DND-41 (cell line): Measurements from ENCODE around the gene KLK2.

Source experiments
- ATAC-seq: fragments of 200-7000 bp; cut with Tn5 transposase; 3 replicates; pipeline ENCODE4 v1.9.1; 2021; ENCODE audit warnings: low read depth; ENCODE audit not compliant: insufficient read depth
- DNase-seq: peaks from one replicate; pipeline ENCODE4 v3.0.0-alpha.2; 2020
- H2AFZ ChIP-seq: 2 replicates; pipeline ENCODE4 v1.6.0; 2012; ENCODE audit warnings: low read depth, low read length
- H3K27ac ChIP-seq: 2 replicates; pipeline ENCODE4 v1.5.1; 2012; ENCODE audit warnings: low read length, inconsistent platforms
- H3K27me3 ChIP-seq: fragments of 200-600 bp; sonication (generic); 2 replicates; pipeline ENCODE4 v1.6.0; 2012; ENCODE audit warnings: low read length, mild to moderate bottlenecking, inconsistent platforms; ENCODE audit not compliant: insufficient read depth, poor library complexity
- H3K36me3 ChIP-seq: 2 replicates; pipeline ENCODE4 v1.5.1; 2012; ENCODE audit warnings: low read length, inconsistent platforms; ENCODE audit not compliant: insufficient read depth
- H3K4me1 ChIP-seq: 2 replicates; pipeline ENCODE4 v1.5.1; 2012; ENCODE audit warnings: mild to moderate bottlenecking, low read length; ENCODE audit not compliant: insufficient read depth
- H3K4me2 ChIP-seq: 2 replicates; pipeline ENCODE4 v1.6.0; 2012; ENCODE audit warnings: mild to moderate bottlenecking, moderate library complexity, low read length, inconsistent platforms; ENCODE audit not compliant: insufficient read depth
- H3K4me3 ChIP-seq, 2 experiments: fragments of 200-600 bp in 1 of 2; shearing (Covaris generic) in 1 of 2; 2 replicates each; pipeline ENCODE4 v1.5.1; 2012 to 2016; ENCODE audit warnings: inconsistent platforms in 2 of 2, low read length in 2 of 2, mild to moderate bottlenecking in 2 of 2, low read depth in 1 of 2, moderate library complexity in 1 of 2
- H3K79me2 ChIP-seq: 2 replicates; pipeline ENCODE4 v1.6.0; 2012; ENCODE audit warnings: low read length, inconsistent platforms; ENCODE audit not compliant: insufficient read depth
- H3K9ac ChIP-seq: 2 replicates; pipeline ENCODE4 v1.6.0; 2012; ENCODE audit warnings: low read depth, mild to moderate bottlenecking, inconsistent platforms, low read length, moderate library complexity
- H3K9me3 ChIP-seq: 2 replicates; pipeline ENCODE4 v1.5.1; 2012; ENCODE audit warnings: low read length, moderate library complexity, mild to moderate bottlenecking, inconsistent platforms; ENCODE audit not compliant: insufficient read depth, severe bottlenecking
- H4K20me1 ChIP-seq: 2 replicates; pipeline ENCODE4 v1.6.0; 2012; ENCODE audit warnings: low read length; ENCODE audit not compliant: insufficient read depth
- EZH2 ChIP-seq: IDR thresholded peaks from 3 replicates; pipeline ENCODE4 v1.6.1; 2012; ENCODE audit warnings: borderline replicate concordance, low read depth, mild to moderate bottlenecking, moderate library complexity, low read length, inconsistent platforms; ENCODE audit not compliant: severe bottlenecking
- TF ChIP-seq, protein P1 (sequence below): IDR thresholded peaks from 2 replicates; pipeline ENCODE4 v1.5.1; 2012; ENCODE audit warnings: borderline replicate concordance, low read length, moderate library complexity, mild to moderate bottlenecking; ENCODE audit not compliant: poor library complexity, severe bottlenecking; ENCODE audit errors: extremely low read depth

KLK2 gene

DNA sequence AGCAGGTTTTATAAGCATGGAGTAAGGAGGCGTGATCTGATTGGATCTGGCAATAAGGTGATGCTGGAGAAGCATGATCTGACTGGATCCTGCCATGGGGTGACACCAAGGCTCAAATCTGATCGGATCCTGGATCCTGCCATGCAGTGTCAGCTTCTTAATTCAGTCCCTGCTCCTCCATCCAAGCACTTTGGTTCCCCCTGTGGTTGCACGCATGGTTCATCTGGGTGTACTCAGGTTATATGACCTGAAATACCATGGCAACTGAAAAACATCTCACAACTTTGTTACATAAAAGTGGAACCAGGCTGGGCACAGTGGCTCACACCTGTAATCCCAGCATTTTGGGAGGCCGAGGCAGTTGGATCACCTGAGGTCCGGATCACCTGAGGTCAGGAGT is 55.6 kb downstream of the KLK2 start:
- Histone ChIP-seq H3K4me1 (no peaks in the 10 kb centered on the region), H3K9ac (no peak overlapping the region), H3K27ac (no peak overlapping the region), H2AFZ (no peak overlapping the region), H3K9me3 (no peaks in the 10 kb centered on the region), H3K27me3 (no peaks in the 10 kb centered on the region), H3K4me2 (no peak overlapping the region), H3K36me3 (no peaks in the 10 kb centered on the region), H4K20me1 (no peaks in the 10 kb centered on the region), H3K79me2 (no peaks in the 10 kb centered on the region), H3K4me3 (no peak overlapping the region)
- ATAC-seq, result no peak
- DNase-seq, result no peak
- no peak for TF ChIP-seq EZH2
- TF ChIP-seq, protein P1, sequence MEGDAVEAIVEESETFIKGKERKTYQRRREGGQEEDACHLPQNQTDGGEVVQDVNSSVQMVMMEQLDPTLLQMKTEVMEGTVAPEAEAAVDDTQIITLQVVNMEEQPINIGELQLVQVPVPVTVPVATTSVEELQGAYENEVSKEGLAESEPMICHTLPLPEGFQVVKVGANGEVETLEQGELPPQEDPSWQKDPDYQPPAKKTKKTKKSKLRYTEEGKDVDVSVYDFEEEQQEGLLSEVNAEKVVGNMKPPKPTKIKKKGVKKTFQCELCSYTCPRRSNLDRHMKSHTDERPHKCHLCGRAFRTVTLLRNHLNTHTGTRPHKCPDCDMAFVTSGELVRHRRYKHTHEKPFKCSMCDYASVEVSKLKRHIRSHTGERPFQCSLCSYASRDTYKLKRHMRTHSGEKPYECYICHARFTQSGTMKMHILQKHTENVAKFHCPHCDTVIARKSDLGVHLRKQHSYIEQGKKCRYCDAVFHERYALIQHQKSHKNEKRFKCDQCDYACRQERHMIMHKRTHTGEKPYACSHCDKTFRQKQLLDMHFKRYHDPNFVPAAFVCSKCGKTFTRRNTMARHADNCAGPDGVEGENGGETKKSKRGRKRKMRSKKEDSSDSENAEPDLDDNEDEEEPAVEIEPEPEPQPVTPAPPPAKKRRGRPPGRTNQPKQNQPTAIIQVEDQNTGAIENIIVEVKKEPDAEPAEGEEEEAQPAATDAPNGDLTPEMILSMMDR, result no peak
